Transverse colon (tissue), 4 donors: ENCODE data around the gene MAP4K3.

Experiments
- POLR2AphosphoS5 ChIP-seq, 3 donors: sonication (generic); formaldehyde crosslinking; IDR thresholded peaks; one replicate each; pipeline ENCODE4 v1.6.1; 2016; ENCODE audit warnings: antibody characterized with exemption in 3 of 3
- TF ChIP-seq, protein P1 (sequence below), 5 experiments: fragments of 200-600 bp in 3 of 5; fragments of 450-650 bp in 2 of 5; sonication (generic) in 3 of 5; IDR thresholded peaks; 1 replicate in 2 of 5; 2 replicates in 3 of 5; pipeline ENCODE4 v1.5.1; 2016 to 2017; ENCODE audit warnings: antibody characterized with exemption in 5 of 5, inconsistent platforms in 3 of 5, mild to moderate bottlenecking in 2 of 5, moderate library complexity in 1 of 5

DNA sequence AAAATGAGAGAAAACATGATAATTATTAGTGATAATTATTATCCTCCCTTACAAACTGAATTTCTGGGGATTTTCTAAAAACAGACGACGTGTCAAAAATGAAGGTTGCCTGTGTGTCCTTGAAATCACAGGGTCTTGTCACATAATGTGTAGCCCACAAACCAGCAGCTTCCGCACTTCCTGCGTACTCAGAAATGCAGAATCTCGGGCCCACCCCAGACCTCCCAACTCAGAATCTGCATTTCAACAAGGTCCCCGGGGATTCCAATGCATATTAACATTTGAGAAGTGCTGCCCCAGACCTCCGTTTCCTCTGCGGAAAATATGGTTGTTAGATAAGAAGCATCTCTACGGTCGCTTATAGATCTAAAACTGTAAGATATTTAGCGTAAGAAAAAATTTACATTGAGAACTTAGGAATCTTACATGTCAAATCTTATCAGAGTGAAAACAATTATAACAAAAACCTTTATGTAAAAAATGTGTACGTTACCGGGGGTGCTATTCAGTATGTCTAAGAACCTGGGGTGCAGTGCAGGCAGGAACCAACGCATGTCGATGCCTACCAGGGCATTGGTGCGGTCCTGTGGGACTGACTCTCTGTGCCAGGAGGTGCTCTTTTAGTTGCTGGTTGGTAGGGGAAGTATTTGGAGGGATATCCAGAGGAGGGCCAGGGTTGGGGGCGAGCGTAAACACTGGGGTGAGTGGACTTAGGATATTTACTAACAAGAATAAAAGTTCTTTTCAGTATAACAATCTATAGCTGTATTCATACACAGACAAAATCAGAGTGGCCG lies 208.5 kb downstream of the MAP4K3 start:
- TF ChIP-seq, protein P1, sequence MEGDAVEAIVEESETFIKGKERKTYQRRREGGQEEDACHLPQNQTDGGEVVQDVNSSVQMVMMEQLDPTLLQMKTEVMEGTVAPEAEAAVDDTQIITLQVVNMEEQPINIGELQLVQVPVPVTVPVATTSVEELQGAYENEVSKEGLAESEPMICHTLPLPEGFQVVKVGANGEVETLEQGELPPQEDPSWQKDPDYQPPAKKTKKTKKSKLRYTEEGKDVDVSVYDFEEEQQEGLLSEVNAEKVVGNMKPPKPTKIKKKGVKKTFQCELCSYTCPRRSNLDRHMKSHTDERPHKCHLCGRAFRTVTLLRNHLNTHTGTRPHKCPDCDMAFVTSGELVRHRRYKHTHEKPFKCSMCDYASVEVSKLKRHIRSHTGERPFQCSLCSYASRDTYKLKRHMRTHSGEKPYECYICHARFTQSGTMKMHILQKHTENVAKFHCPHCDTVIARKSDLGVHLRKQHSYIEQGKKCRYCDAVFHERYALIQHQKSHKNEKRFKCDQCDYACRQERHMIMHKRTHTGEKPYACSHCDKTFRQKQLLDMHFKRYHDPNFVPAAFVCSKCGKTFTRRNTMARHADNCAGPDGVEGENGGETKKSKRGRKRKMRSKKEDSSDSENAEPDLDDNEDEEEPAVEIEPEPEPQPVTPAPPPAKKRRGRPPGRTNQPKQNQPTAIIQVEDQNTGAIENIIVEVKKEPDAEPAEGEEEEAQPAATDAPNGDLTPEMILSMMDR (IDR thresholded peaks at IDR 0.05) = peak in 1 of 5 experiments; percentile 12
- no peak for TF ChIP-seq POLR2AphosphoS5 (IDR thresholded peaks at IDR 0.05)
